NCI-H2029 treated with DMSO at 0.1 percent for 48 hours (cell line): ENCODE results near the gene DAAM2.
A peak's percentile ranks its signal among the peaks of the same experiment; 100 is the strongest.

Experiments used
- DNase-seq: peaks from one replicate; lab custom pipeline; 2025; lab: John Stamatoyannopoulos, UW

Gene DAAM2

GRCh38 chr6:39819228-39819627 lies 27.1 kb downstream of the DAAM2 start:
- no peak for DNase-seq

DNA sequence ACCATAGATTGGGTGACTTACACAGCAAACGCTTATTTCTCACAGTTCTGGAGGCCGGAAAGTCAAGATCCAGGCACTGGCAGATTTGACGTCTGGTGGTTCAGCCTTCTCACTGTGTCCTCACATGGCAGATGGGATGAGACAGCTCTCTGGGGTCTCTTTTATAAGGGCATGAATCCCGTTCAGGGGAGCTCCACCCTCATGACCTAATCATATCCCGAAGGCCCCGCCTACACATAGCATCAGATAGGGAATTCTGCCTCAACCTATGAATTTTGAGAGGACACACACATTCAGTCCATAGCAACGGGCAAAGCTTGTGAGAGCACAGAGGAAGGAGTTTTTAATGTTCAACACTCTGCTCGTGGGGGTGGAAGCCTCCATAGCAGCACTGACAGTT lies 27.5 kb downstream of the DAAM2 start:
- no peak for DNase-seq

DNA sequence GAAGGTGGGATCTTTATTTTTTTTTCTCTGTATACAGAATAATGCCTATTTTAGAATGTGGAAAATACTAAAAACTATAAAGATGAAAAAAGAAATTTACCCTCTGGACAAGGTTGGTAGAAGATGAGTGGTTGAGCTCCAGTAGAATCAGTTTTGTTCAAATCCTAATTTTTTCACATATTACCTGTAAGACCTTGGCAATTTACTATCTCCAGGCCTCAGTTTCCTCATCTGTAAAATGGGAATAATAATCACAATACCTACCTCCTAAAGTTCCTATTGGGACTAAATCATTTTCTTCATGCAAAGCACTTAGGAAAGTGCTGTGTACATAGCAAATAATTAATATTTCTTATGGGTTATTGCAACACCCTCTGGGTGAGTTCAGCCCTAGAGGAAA lies 28.4 kb downstream of the DAAM2 start:
- no peak for DNase-seq

DNA sequence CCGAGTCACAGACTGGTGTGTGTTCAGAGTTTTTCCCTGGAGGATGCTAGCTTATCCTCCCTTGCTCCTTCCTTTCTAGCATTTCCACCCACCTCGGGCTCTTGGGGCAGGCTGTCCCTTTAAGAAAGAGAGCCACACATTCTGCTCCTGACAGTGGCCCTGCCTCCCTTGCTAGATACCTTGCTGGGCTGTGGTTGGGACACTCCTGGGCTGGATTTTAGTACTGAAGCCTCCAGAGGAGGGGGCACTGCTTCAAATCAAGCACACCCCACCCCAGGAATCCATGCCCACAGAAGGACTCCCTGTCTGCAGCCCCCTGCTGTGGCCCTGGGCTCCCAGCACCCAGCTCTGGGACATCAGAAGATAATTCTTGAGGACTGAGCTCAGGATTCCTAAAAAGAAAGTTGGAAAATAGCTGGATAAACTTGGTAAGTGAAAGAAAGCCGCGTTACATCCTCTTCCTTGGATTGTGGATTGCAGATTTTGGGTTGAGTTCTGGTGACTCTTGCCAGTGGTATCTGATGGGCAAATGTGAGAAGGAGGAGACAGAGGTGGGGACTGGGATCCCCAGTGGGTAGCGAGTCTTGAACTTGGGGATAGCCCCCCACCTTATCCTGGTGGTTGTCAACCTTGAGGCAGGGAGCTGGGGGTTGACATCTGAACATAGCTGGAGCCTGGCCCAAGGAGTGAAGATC lies 29.0 kb downstream of the DAAM2 start:
- DNase-seq: no peak

GRCh38 chr6:39821742-39822532 lies 29.8 kb downstream of the DAAM2 start:
- DNase-seq: no peak

- no peak for DNase-seq
Observed at GRCh38 chr6:39822846-39823815, 31.0 kb downstream of the DAAM2 start.

DNA sequence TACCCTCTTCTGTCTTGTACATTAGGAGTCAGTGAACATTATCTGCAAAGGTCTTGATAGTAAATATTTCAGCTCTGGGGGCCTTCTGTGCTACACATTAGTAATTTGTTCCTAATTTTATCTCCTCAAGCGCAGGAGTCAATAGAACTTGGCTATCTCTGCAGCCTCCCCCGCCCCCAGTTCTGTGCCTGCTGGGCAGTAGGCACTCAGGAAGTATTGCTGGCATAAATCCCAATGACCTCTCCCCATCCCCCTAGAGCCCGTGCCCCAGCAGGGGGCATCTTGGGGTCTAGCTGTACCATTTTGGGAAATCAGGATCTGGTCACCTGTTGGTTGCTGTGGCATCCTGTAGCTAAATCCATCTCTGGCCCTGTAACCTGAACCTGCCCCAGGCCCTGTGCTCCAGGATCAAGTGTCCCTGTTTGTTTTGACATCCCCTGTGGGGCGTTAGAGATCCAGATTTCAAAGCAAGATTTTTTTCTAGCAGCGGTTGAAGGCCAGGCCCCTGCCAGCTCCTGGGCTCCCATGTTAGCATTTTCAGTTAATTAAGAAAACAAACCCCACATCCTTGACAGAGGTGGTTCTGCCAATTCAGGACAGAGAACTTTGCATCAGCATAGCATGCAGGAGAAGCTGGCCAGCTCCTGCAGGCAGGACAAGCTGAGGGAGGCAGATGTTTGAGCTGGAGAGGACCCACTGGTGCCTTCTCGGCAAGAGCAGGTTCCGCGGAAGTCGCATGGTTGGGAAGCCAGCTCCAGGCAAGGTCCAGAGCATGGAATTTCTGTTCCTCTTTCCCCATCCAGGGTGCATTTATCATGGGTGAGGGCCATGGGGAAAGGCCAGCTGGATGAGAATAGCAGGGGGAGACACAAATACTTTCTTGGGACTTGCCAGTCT lies 32.1 kb downstream of the DAAM2 start:
- DNase-seq: peak; percentile 20

GRCh38 chr6:39829331-39829730 lies 37.2 kb downstream of the DAAM2 start:
- no peak for DNase-seq

GRCh38 chr6:39830444-39830843 lies 38.3 kb downstream of the DAAM2 start:
- DNase-seq: no peak

GRCh38 chr6:39831701-39832100 lies 39.5 kb downstream of the DAAM2 start:
- DNase-seq: no peak

DNA sequence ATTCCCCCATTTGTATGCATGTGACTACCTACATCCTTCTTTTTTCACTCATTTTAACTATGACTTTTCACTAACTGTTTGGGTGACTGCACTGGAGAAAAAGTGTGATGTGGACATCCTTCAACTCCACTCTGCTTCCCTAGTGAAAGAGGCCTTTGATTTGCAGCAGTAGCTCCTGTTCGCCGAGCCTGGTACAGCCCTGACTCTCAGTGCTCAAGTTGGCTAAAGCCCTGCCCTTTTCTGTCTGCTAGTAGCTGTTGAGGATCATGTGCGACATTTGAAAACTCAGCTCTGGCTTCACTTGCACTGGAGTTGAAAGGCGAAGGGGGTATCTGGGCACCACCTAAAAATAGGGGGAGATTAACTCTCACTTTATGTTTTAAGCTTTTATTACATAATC lies 42.1 kb downstream of the DAAM2 start:
- DNase-seq: no peak

GRCh38 chr6:39834866-39835265 lies 42.7 kb downstream of the DAAM2 start:
- no peak for DNase-seq

DNA sequence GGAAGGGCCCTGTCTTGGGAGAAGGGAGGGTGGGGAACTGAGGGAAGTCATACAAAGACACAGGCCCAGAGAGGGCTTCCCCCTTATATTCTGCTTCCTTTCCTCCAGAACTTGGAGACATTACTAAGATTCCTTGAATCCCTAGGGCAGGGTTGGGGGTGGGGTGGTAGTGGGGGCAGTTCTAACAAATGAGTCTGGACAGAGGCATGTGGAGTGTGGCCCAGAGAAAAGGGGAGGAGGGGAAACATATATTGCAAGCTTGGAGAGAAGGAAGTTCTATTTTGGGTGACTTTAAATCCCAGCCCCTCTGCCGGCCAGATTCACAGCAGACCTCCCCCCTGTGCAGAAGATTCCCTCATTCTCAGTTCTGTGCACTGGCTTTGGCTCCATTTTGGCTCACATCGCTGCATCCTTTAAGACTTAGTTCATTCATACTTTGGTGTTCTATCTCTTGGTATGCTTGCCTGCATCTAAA lies 43.7 kb downstream of the DAAM2 start:
- DNase-seq: no peak

GRCh38 chr6:39836606-39837005 lies 44.4 kb downstream of the DAAM2 start:
- no peak for DNase-seq

DNA sequence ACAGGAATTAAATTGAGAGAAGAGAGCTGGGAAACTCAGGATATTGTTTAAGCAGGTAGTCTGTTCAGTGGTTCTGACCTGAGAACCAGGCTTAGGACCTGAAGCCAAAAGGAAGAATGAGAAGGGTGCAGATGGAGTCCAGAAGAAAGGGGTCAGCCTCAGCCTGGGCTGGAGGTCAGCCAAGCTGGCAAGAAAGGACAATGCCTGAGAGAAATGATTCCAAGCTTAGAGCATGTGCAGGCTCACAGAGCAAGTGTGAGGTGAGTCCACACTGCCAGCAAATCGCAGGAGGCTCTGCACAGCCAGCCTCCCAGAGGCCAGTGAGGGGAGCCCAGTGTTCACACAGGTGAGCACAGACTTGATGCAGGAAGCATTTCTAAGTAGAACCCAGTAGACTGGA lies 47.3 kb downstream of the DAAM2 start:
- no peak for DNase-seq

DNA sequence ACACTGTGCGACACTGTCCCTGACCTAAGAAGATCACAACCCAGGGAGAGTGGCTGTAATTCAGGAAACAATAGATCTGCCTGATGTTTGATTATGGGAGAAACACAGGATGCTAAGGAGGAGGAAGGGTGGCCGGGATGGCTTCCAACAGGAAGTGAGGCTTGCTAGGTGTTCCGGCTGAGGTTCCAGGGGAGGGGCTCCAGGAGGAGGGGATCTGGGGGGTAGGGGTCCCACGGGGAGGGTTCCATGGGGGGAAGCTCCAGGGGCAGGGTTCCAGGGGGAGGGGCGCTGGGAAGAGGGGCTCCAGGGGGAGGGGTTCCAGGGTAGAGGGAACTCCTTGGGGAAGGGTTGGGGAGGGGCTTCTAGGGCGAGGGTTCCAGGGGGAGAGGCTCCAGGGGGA lies 48.6 kb downstream of the DAAM2 start:
- peak; percentile 72 for DNase-seq

- DNase-seq: peak; percentile 52
Observed at GRCh38 chr6:39841291-39841690, 49.1 kb downstream of the DAAM2 start.

DNA sequence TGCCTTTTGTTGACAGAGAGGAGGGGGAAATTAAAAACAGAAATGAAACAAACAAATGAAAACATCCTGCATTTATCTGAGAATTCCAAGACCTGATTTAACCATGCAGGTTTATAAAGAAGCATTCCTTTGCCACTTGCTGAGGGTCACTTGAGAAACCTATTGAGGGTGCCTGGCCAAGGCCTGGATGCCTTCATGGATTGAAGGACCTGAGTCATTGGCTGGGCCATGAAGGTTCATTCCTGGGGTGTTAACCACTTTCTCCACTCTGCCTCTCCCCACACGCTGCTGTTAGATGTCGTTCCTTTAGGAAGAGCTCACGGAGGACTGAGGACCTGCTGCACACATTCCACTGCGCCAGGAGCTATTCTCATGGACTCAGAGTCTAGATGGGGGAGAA lies 49.7 kb downstream of the DAAM2 start:
- no peak for DNase-seq

- DNase-seq: no peak
Observed at GRCh38 chr6:39843305-39844020, 51.3 kb downstream of the DAAM2 start.

DNA sequence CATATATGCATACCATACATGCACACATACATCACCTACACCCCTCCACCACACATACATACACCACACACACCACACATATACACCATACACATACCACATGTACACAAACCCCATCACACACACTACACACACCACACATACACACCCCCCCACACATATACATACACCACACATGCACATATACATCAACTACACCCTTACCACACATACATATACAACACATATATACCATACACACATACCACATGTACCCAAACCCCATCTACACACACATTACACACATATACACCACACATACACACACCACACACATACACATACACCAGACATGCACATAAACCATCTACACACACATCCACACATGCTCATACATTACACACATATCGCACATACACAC lies 52.7 kb downstream of the DAAM2 start:
- DNase-seq: no peak

DNA sequence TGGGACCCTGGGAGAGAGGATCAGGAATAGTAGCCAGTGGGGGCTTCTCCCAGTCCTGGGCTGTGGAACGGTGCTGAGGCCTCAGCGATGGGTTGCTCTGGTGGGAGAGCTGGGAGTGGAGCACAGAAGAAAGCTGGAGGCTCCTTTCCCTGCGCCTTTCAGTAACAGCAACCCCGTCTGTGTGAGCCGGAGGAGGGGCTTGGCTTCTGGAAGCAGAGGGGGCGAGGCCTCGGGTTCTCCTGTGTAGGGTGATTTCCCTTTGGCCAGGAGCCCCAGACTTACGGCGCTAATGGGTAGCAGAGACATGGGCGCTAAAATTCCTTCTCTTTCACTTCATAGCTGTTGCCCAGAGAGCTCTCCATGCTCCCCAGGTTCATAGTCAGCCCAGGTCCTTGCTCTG lies 55.0 kb downstream of the DAAM2 start:
- DNase-seq: no peak
